Upper lobe of left lung (tissue), 6 donors: ENCODE data around the gene PRCC. TPM values are rescaled to one million over a fixed set of nuclear protein-coding genes. Genes with fewer than 3 reads are reported as not detected.

Experiments used
- ATAC-seq, 2 donors: fragments of 200-7000 bp; cut with Tn5 transposase; one replicate each; pipeline ENCODE4 v1.9.1; 2022; ENCODE audit warnings: mild to moderate bottlenecking in 2 of 2, moderate library complexity in 2 of 2; ENCODE audit not compliant: low FRiP score in 2 of 2
- DNase-seq, 2 donors: peaks; one replicate each; pipeline ENCODE4 v3.0.0-alpha.2; 2019 to 2020
- H3K27ac ChIP-seq, 4 donors: fragments of 200-600 bp; sonication (generic); one replicate each; pipeline ENCODE4 v1.5.1; 2016 to 2019
- H3K27me3 ChIP-seq, 4 donors: fragments of 200-600 bp; sonication (generic); one replicate each; pipeline ENCODE4 v1.5.1; 2017 to 2019
- H3K36me3 ChIP-seq, 4 donors: fragments of 200-600 bp; sonication (generic); one replicate each; pipeline ENCODE4 v1.5.1; 2016 to 2019
- H3K4me1 ChIP-seq, 4 donors: fragments of 200-600 bp; sonication (generic); one replicate each; pipeline ENCODE4 v1.5.1; 2018 to 2019
- H3K4me3 ChIP-seq, 4 donors: fragments of 200-600 bp; sonication (generic); one replicate each; pipeline ENCODE4 v1.5.1; 2017 to 2019; ENCODE audit warnings: mild to moderate bottlenecking in 2 of 4, moderate library complexity in 1 of 4
- H3K9me3 ChIP-seq, 4 donors: fragments of 200-600 bp; sonication (generic); one replicate each; pipeline ENCODE4 v1.5.1; 2018 to 2019
- CTCF ChIP-seq, 6 experiments: fragments of 450-650 bp in 4 of 6; fragments of 200-600 bp in 2 of 6; sonication (generic) in 2 of 6; IDR thresholded peaks; one replicate each; pipeline ENCODE4 v1.5.1; 2016 to 2019; ENCODE audit warnings: antibody characterized with exemption in 6 of 6
- EP300 ChIP-seq, 4 donors: sonication (generic); formaldehyde crosslinking; IDR thresholded peaks; one replicate each; pipeline ENCODE4 v1.5.1; 2017; ENCODE audit warnings: antibody characterized with exemption in 4 of 4, control low read depth in 2 of 4
- POLR2A ChIP-seq, 4 donors: fragments of 450-650 bp; IDR thresholded peaks; one replicate each; pipeline ENCODE4 v1.5.1; 2016 to 2017; ENCODE audit warnings: antibody characterized with exemption in 4 of 4, mild to moderate bottlenecking in 2 of 4
- POLR2AphosphoS5 ChIP-seq, 2 donors: sonication (generic); formaldehyde crosslinking; IDR thresholded peaks; one replicate each; pipeline ENCODE4 v1.5.1; 2017; ENCODE audit warnings: antibody characterized with exemption in 2 of 2
- WGBS, 2 donors: methylation state at CpG; one replicate each; pipeline ENCODE4 v1.1.5; 2017 to 2018; 5-methylcytosine and 5-hydroxymethylcytosine counted together
- total RNA-seq, 6 donors: library from RNA; depleted of rRNA in 4 of 6; stranded (reverse); fragments of >200 nt in 4 of 6; gene quantifications; one replicate each; pipeline versions ENCODE4 v1.1.0 to v1.2.1, GENCODE V29; 2016 to 2021
- donor health status: DM: no; HTN: no; CAD: no; lungs with moderate emphysema.
- donor health status: DM: no; HTN: yes; CAD: no; lungs with severe emphysema.

The PRCC gene
- total RNA-seq, 6 donors from 2014 or later: 36.5 to 52.4 (median 40.8) TPM

GRCh38 chr1:156751757-156752481 is 15.4 kb upstream of the PRCC start:
- Histone ChIP-seq H3K27me3 (no peaks in the 10 kb centered on the region), H3K4me1 (peaks cover 36 to 55% (median 44%) of the 10 kb centered on the region in 4 donors), H3K27ac (peak overlapping the region; percentile 96 to 99 (median 98)), H3K36me3 (no peaks in the 10 kb centered on the region), H3K4me3 (peak overlapping the region; percentile 46 to 93 (median 87)), H3K9me3 (no peaks in the 10 kb centered on the region)
- peak; percentile 99 for DNase-seq
- peak; percentile 94 to 95 for TF ChIP-seq POLR2AphosphoS5 (IDR thresholded peaks at IDR 0.05)
- peak in 2 of 4 donors; percentile 50 to 74 for TF ChIP-seq POLR2A (IDR thresholded peaks at IDR 0.05)
- peak in 4 of 6 experiments; percentile 18 to 41 (median 23) for TF ChIP-seq CTCF (IDR thresholded peaks at IDR 0.05)
- peak in 1 of 4 donors; percentile 73 for TF ChIP-seq EP300 (IDR thresholded peaks at IDR 0.05)
- 0 to 1% methylated on average over 6 to 27 of the region's 68 CpGs for WGBS, 2 donors
- peak; percentile 92 to 94 for ATAC-seq

- Histone ChIP-seq H3K36me3 (no peaks in the 10 kb centered on the region), H3K4me1 (peaks cover 29 to 45% (median 36%) of the 10 kb centered on the region in 4 donors), H3K27me3 (no peaks in the 10 kb centered on the region), H3K27ac (peak overlapping the region in 3 of 4 donors; percentile 96 to 99 (median 98)), H3K9me3 (no peaks in the 10 kb centered on the region), H3K4me3 (peak overlapping the region; percentile 46 to 93 (median 87))
- DNase-seq (no peak), ATAC-seq (no peak)
- WGBS, 2 donors: 21 to 27% methylated on average over 1 of the region's 1 CpG
- no peak for TF ChIP-seq POLR2AphosphoS5 (IDR thresholded peaks at IDR 0.05)
- TF ChIP-seq CTCF (IDR thresholded peaks at IDR 0.05): no peak
- TF ChIP-seq EP300 (IDR thresholded peaks at IDR 0.05): no peak
- TF ChIP-seq POLR2A (IDR thresholded peaks at IDR 0.05): no peak
These were observed 14.4 kb upstream of the PRCC start for GRCh38 chr1:156752843-156753482.

GRCh38 chr1:156754219-156754618 is 13.1 kb upstream of the PRCC start:
- WGBS, 2 donors: 75 to 81% methylated on average over 8 of the region's 8 CpGs
- Histone ChIP-seq H3K36me3 (no peaks in the 10 kb centered on the region), H3K27ac (no peak overlapping the region), H3K4me3 (no peak overlapping the region), H3K4me1 (peaks cover 19 to 32% (median 23%) of the 10 kb centered on the region in 4 donors), H3K9me3 (no peaks in the 10 kb centered on the region), H3K27me3 (no peaks in the 10 kb centered on the region)
- ATAC-seq (no peak), DNase-seq (no peak)
- TF ChIP-seq POLR2AphosphoS5 (IDR thresholded peaks at IDR 0.05): no peak
- no peak for TF ChIP-seq POLR2A (IDR thresholded peaks at IDR 0.05)
- no peak for TF ChIP-seq EP300 (IDR thresholded peaks at IDR 0.05)
- no peak for TF ChIP-seq CTCF (IDR thresholded peaks at IDR 0.05)

- Histone ChIP-seq H3K4me3 (no peak overlapping the region), H3K4me1 (peaks cover 10 to 20% (median 13%) of the 10 kb centered on the region in 4 donors), H3K27me3 (no peaks in the 10 kb centered on the region), H3K36me3 (no peaks in the 10 kb centered on the region), H3K27ac (no peak overlapping the region), H3K9me3 (no peaks in the 10 kb centered on the region)
- ATAC-seq (no peak), DNase-seq (no peak)
- TF ChIP-seq POLR2A (IDR thresholded peaks at IDR 0.05): no peak
- TF ChIP-seq EP300 (IDR thresholded peaks at IDR 0.05): no peak
- TF ChIP-seq POLR2AphosphoS5 (IDR thresholded peaks at IDR 0.05): no peak
- no peak for TF ChIP-seq CTCF (IDR thresholded peaks at IDR 0.05)
- 55 to 61% methylated on average over 5 of the region's 5 CpGs for WGBS, 2 donors
These were observed 11.8 kb upstream of the PRCC start for GRCh38 chr1:156755527-156755950.
